Stimulated activated CD8-positive, alpha-beta memory T cell treated with anti-CD3 and anti-CD28 coated beads, Interleukin-15, amount 100 ng/mL, for 48 hours (primary cell): ENCODE measurements around the gene COL23A1.
A peak's percentile ranks its signal among the peaks of the same experiment; 100 is the strongest.
"Not testable (repeated sequence)": the region's sequence is repeated elsewhere in the genome, so short reads cannot be mapped to it uniquely, and the experiment has no call there.

ENCODE experiments used
- DNase-seq, 2 donors: peaks; one replicate each; pipeline ENCODE4 v3.0.0-alpha.2; 2020; ENCODE audit warnings: low read depth in 2 of 2

COL23A1 gene

GRCh38 chr5:178245389-178245788, 344.8 kb downstream of the COL23A1 start:
- no peak for DNase-seq

DNA sequence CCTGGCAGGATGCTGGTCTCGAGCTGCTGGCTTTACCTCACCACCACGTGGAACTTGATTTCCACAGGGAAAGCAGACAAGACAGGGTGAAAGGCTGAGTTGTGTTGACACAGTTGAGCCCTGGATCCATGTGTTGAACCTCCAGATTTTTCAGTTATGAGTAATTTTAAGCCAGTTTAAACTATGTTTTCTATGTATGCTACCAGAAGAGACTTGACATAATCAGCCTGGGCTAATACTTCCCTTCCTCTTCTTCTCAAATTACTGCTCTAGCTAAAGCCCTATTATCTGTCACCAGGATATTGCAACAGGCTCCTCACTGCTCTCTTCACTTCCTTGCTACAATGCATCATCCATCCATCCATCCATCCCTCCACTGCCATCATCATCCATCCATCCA, 345.6 kb downstream of the COL23A1 start:
- DNase-seq, result no peak

GRCh38 chr5:178242416-178242815, 347.8 kb downstream of the COL23A1 start:
- DNase-seq, result no peak

DNA sequence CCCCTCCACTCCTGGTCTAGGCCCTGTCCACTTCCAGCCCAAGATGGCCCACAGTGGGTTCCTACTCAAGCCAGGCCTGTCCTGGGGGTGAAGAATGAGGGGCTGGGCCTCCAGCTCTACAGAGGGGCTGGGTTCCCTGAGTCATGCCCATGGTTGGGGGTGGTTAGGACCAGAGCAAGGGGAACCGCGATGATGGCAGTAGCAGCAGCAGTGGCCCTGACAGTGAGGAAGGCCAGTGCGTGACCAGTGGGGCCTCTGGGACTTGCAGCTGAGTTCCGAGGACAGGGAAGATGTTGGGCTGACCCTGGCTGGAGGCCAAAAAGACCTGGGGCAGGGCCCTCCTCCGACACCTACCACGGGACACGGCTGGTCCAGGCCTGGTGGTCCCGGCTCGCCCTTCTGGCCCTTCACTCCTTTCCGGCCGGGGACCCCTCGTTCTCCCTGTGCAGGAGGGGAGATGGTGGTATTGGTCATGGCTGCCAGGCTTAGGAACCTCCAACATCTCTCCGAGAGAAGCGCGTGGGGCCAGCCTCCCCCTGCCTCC, 348.4 kb downstream of the COL23A1 start:
- no peak for DNase-seq

DNA sequence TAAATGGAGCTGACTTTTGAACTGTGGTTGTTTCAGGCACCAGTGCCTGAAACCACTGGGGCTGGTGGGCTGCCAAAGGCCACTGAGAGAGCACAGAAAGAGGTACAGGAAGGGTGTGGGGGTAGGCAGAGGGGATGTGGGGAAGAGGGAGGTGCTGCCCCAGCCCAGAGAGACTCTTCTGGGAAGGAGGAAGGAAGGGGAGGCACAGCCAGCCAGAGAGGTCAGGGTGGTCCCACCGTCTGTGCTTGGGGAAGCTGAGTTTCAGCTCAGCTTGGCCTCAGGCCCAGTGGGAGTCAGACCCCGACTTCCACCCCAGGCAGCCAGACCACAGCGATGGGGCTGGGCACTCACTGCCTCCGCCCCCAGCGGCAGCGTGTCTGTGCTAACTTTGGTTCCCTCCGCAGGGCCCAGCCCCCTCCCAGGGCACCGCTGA, 348.9 kb downstream of the COL23A1 start:
- DNase-seq, result peak in 1 of 2 donors; percentile 15

GRCh38 chr5:178240766-178241165, 349.4 kb downstream of the COL23A1 start:
- DNase-seq, result no peak

DNA sequence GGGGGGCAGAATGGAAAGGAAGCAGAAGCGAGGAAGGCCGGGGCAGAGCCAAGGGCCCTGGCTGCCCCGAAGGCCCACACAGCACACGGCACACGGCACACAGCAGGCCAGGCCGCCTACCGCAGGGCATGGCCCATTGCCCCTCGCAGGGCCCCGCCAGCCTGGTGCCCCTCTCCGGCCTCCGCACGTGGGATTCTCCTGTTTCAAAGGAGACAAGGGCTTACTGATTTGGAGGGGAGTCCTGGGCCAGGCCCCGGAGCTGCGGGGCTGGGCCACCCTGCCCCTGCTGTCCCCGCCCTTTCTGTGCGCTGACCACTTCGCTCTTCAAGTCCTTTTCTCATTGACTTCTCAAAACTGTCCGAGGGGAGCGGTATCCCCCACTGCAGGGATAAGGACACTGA, 349.9 kb downstream of the COL23A1 start:
- DNase-seq, result no peak

DNA sequence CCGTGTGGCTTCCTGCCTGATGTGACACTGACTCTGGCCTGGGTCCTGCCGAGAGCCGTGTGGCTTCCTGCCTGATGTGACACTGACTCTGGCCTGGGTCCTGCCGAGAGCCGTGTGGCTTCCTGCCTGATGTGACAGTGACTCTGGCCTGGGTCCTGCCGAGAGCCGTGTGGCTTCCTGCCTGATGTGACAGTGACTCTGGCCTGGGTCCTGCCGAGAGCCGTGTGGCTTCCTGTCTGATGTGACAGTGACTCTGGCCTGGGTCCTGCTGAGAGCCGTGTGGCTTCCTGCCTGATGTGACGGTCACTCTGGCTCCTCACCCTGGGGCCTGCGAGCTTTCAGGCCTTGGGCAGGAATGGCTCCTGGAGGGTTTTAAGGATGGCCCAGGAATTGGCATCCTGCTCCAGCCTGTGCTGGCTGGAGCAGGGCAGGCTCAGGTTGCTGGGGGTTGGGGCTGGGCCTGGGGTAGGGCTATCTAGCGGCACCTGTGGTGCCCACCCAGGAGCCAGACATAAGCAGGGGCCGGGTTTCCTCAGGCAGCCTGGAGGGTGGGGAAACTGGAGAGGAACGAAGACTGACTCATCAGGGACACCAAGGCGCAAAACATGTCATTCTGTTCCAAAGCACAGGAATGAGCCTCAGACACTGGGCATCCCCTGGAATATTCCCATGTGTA, 350.4 kb downstream of the COL23A1 start:
- DNase-seq, result not testable (repeated sequence)

GRCh38 chr5:178238711-178239592, 351.2 kb downstream of the COL23A1 start:
- no peak for DNase-seq

GRCh38 chr5:178238313-178238635, 351.9 kb downstream of the COL23A1 start:
- DNase-seq, result no peak

GRCh38 chr5:178237431-178238312, 352.5 kb downstream of the COL23A1 start:
- no peak for DNase-seq

DNA sequence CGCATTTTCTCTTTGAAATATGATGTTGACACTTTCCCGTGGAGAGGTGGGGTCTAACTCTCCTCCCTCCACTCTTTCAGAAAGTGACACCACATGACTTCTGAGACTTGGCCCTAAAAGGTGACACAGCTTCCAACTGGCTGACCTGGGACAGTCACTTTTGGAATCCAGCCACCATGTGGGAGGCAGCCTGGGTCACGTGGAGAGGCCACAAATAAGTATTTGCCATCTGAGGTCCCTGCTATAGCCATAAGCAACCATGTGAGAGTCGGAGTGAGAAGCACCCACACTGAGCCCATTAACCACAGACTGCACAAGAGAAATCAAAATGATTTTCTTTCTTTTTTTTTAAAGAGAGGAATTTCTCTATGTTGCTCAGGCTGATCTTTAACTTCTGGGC, 353.5 kb downstream of the COL23A1 start:
- no peak for DNase-seq

DNA sequence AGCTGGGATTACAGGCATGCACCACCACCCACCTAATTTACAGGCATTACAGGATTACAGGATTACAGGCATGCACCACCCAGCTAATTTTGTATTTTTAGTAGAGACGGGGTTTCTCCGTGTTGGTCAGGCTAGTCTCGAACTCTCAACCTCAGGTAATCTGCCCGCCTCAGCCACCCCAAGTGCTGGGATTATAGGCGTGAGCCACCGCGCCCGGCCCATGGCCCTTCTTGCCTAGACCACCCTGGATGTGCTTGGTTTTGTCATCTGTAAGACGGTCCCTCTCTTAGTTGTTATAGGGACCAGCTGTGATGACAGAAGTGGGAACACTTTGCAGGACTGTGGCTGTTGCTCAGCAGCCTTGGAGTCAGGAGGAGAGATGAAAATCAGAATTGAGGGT, 354.1 kb downstream of the COL23A1 start:
- no peak for DNase-seq

DNA sequence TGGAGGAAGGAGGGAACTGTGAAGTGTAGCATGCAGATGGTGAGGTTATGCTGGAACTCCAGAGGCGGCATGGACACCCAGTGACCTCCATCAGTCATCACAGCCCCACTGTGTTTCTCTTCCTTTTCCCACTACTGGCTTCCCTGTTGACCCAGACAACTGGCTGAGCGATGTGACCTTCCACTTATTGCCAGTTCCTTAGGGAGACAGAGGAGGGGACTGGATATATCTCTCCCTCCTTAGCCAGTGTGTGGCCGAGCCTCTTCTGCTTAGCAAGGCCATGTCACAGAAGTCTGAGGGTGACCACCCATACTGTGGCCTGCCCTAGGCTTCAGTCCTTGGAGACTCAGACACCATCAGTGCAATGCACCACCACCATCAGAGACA, 354.6 kb downstream of the COL23A1 start:
- no peak for DNase-seq

- DNase-seq, result peak; percentile 57 to 61
Measured at GRCh38 chr5:178234750-178235587, 355.2 kb downstream of the COL23A1 start.

DNA sequence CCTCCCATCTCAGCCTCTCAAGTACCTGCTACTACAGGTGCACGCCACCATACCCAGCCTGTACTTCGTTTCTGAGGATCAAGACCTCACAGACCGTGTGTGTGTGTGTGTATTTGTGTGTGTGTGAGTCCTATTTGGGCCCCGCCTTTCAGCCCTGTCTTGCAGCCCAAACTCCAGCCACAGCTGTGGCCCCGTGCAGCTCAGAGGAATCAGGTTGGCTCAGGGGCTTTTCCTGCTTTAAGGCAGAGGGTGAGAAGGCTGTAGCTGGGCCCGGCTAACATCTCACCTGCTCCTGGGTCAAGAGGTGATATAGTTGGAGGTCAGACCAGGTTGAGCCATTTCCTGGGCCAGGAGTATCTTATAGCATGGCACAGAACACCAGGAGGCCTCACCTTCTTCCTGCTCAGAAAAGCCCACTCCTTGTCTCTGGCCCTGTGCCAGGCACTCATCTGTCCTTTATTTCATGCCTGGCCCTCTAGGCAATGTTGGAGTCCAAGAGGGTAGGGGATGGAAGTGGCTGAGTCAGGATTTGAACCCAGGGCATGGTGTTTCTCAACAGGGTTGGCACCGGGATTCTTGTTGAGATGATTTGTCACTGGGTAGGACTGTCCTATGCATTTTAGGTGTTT, 356.0 kb downstream of the COL23A1 start:
- DNase-seq, result no peak

DNA sequence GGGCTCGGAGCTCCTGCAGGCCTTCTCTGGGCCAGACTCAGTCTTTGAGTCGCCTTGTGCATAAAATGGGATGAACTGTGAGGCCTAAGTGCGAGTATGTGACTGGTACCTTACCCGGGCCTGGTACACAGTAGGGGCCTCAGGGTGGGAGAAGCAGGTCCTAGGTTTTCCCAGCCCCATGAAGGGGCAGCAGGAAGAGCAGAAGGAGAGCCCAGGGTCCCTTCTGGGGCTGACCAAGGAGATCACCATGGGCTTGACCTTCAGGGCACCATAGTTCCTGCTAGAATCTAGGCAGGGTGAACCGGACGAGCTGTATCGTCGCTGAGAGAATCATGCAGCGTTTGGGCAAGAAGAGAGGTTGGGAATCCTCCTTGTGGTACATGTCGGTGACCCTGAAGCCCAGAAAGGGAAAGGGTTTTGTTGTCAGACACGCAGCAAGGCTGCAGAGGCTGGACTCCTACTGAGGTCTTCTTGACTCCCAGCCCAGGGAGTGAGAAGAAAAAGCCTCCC, 357.2 kb downstream of the COL23A1 start:
- DNase-seq, result no peak

DNA sequence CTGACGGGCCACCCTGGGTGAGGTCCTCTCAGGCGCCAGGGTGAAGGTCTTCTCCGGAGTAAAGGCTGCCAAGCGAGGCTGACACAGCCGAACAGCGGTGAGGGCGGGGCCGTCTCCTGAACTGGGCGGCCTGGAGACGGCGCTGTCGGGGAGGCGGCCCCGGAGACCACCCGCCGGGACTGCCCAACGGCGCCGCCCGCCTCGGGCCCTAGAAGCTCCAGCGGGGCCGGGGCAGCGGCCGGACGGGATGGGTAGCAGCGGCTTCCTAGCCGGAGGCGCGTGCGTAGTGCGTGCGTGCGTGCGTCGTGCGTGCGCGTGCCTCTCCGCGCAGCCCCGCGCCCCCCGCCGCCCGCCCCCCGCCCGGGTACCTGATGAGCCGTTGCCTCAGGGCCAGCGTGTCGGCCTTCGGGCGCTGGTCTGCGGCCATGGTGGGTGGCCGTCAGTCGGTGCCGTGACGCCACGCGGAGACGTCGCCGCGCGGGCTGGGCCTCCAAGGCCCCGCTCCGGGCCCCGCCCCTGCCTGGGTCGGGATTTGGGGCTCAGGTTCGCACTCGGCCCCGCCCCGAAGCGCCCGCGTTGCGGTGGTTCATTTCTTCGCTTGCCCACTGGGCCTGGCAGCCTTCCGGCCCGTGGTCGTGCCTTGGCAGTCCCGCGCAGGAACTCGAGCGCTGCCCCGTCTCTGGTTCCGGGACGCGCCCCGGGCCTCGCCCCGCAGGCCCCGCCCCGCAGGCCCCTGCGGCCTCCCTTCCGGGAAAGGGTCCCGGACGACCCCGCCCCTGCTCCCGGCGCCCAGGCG, 357.9 kb downstream of the COL23A1 start, which contains the start of gene PHYKPL:
Gene PHYKPL (minus strand): TSS at position 679 of the 796 bp plus-strand sequence. CDS start 252 bp downstream, at position 427.
- DNase-seq, result peak; percentile 56 to 63

DNA sequence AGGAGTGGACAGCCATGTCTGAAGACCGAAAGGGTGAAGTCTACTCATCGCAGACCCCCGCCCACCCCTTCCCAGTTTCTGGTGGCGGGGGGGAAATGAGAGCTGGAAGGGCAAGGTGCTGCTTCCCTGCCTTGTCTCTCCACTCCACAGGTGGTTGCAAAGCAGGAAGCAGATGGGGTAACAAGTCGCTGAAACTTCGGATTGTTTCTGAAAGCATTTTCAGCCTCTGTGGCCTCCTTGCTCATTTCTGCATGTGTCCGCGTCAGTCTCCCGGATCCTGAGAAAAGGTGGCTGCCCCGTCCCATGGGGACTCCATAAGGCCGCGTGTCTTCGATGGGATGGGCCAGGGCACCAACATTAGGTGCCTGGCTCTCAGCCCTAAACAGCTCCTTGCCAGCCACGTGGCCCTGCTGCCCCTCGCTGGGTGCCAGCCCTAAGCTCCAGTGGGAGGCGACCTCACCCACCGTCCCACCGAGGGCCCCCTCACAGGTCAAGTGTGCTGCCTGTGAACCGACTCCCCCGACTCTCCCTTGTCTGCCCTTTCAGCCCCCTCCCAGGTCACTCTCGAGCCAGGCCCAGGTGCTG, 358.6 kb downstream of the COL23A1 start:
- no peak for DNase-seq
